ENCODE data around the gene FXR1.
A peak's percentile ranks its signal among the peaks of the same experiment; 100 is the strongest.
"Not testable (repeated sequence)": the region's sequence is repeated elsewhere in the genome, so short reads cannot be mapped to it uniquely, and the experiment has no call there.

FXR1 gene

DNA sequence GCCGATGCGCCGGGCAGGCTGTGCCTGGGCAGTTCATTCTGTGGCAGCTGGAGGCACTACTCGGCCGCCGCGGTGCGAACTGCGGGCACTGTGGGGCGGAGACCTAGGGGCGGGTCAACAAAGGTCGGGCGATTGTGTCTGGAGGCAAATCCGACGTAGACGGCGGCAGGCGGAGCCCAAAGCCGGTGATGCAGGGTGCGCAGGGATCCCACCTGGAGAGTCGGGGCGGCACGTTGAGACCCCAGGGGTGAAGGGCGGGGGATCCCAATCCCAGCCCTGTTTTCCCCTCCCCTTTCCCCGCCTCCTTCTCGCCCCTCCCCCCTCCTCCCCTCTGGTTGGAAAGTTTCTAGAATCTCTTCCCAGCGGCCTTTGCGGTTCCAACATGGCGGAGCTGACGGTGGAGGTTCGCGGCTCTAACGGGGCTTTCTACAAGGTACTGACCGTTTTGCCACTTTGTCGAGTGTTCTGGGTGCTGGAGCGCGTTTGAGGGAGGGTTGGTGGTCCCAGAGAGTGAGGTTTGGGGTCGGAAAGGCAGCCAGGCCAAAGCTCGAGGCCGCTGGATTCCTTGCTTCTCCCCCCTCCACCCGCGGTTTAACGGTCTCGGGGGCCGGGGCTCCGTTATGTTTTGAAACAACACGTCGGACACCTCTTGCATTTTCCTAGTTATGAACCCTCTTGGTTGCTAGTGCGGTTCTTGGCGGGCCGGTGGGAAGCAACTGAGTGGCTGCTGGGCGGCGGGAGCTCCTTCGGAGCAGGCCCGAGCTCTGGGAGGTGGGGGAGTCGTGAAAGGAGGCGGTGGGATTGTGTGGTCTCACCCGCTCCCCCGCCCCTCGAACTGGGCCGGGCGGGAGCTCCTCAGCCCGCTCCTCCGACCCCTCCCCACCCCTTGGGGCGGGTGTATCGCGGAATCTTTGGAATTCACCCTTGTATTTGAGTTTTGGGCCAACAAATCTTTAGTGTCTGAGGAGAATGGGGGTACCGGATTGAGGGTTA, at the start of gene FXR1:
FXR1 (plus strand) TSS at position 367 of the 993 bp plus-strand sequence; CDS start at position 383, 16 bp downstream.
- DNase-seq (ENCODE audit: low read depth): peak; percentile 88

DNA sequence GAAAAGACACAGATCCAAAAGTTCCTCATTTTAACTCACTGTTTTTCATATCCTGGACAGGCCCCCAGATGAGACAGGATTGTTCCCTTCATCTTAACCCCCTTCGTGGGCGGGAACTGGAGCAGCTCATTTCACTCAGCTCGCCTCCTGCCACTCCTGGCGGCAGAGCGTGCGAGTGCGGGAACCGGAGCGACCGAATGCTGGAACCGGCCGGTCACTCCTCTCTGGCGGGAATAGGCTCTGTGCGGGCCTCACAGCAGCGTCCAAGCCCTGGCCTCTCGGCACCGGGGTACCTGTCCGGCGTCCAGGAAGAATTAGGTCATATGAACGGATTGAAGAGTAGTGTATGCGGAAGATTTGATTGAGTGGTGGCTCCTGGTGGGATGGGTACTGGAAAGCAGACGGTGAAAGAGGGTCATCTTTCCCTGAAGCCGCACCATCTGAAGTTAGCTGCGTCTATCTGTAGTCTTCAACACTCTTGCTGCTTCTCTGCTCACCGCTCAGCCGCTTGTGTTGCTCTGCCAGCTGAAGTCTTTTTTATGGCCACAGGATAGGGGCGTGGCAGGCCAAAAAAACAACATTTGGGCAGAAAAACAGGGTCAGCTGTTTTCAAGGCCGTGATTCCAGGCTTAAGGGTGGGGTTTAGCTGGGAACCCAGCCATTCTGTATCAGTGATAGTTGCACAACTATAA, 42.3 kb upstream of the FXR1 start:
- no peak for DNase-seq (ENCODE audit: low read depth)

DNA sequence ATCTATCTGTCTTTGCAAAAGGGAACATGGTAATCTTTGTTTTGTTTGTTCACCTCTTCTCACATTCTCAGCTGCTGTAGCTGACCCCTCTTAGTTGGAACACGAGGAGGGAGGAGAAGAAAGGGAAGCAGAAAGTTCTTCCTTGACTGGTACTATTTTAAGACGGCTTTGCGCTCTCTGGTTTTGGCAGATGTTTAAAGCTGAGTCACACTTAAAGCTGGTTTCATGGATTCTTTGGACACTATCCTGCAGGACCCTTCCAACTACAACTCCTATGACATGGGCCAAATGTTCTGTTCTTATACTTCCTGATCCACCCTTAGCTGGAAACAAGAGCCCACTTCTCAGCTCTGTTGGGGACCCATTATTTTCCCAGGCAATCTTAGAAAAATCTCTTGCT, 40.6 kb upstream of the FXR1 start:
- no peak for DNase-seq (ENCODE audit: low read depth)

DNA sequence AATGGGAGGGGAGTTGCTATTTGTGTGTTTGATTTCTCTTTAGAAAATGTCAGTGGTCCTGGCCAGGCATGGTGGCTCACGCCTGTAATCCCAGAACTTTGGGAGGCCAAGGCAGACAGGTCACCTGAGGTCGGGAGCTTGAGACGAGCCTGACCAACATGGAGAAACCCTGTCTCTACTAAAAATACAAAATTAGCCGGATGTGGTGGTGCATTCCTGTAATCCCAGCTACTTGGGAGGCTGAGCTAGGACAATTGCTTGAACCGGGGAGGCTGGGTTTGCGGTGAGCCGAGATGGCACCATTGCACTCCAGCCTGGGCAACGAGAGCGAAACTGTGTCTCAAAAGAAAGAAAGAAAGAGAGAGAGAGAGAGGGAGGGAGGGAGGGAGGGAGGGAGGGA, 40.0 kb upstream of the FXR1 start:
- DNase-seq (ENCODE audit: low read depth): not testable (repeated sequence)

DNA sequence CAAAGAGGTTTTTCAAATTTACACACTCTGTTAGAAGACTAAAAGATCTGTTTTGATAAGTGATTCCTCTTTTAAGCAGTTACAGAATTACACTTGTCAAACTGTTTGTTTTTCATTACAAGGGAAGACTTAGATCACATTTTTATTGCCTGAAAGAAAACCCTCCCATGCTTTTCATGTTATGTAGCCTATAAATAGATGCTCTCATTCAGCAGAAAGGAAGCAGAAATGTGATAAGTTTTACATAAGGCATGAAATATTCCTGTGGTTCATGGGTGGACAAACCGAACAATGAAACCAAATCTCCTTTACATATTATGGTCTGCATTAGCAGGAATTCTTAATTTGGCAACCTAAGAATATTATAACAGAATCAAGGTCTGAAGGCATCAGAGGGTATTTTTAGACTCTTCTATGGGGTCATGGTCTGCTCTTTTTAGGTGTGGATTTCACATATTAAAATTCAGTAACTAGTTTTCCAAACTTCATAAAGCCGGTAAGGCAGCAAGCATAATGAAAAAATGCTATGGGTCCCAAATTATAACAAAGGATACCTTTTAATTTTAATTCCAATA, 37.3 kb upstream of the FXR1 start:
- DNase-seq (ENCODE audit: low read depth): no peak

DNA sequence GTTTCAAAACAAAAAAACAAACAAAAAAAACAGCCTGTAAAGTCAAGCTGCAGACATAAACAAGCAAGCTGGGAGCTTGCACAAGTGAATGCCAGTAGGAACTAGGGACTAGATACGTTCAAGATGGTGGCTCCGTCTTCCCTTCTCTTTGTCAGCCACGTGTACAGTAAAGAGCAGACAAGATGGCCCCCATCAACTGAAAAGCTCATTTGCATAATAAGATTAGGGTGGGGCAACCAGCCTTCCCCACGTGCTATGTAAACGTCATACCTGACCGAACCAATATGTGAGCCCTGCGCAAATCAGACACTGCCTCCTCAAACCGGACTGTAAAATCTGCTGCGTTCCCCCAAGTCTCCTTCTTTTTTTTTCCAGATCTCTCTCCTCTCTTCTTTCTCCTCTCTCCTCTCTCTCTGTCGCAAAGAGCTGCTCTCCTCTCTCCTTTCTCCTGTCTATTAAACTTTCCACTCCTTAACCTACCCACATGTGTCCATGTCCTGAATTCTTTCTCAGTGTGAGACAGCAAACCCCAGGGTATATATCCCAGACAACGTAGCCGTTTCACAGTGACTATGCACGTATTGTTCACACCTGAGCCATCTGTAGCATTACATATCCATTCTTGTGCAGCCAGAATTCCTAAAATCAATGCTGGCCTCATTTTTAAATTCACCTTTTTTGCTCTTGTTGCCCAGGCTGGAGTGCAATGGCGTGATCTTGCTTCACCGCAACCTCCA, 31.2 kb upstream of the FXR1 start:
- no peak for DNase-seq (ENCODE audit: low read depth)

DNA sequence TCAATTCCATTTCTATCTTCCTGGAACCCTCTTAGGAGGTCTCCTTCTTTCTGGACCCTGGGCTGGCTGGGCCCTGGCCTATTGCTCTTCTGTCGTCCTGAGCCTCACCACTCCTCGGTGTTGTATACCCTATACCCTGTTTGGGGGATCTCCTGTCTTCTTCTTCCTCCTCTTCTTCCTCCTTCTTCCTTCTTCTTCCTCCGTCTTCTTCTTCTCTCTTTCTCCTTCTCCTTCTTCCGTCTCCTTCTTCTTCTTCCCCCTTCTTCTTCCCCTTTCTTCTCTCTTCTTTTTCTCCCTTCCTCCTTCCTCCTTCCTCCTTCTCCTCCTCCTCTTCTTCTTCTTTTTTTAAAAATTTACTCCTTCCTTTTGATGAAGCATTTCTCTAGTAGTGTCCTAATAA, 30.4 kb upstream of the FXR1 start:
- no peak for DNase-seq (ENCODE audit: low read depth)

DNA sequence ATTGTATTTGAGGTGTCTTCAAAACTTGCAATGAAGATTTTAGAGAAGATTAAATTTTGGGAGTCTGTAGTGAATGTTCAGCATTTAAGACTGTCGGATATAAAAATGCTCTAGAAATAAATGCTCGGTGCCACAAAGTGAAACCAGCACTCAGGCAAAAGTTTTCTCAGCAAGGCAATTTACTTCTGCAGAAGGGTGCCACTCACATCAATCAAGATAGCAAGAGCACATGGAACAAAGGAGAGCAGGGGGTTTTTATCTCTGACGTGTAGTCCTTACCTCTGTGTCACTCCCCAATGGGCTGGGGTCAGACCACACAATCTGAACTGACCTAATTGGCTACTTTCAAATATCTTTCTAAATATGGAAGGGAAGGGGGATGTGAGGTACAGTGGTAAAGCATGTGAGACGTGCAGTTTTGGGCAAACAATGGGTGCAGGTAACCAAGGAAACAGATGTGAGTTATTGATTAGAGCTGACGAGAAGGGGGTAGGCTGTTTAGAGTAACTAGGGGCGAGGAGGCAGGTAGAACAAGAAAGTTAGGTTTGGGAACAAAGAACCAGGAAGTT, 23.4 kb upstream of the FXR1 start:
- no peak for DNase-seq (ENCODE audit: low read depth)

DNA sequence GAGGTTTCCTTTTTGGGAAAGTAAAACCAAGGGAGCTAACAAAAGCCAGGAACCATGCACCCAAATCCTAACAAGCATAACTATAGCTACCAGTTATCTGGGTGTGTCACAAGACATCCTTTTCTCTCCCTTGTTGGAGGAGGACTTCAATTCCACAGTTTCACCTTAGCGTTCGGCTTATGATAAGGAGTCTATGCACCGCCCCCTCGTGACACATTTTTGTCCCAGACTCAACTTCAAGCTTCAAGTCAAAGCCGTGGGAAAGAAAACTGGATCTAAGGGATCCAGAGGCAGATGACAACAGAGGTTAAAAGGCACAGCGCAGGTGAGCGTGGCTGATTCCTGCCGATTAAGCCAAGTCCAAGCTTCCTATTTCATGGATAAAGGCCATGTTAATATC, 13.9 kb upstream of the FXR1 start:
- no peak for DNase-seq (ENCODE audit: low read depth)

DNA sequence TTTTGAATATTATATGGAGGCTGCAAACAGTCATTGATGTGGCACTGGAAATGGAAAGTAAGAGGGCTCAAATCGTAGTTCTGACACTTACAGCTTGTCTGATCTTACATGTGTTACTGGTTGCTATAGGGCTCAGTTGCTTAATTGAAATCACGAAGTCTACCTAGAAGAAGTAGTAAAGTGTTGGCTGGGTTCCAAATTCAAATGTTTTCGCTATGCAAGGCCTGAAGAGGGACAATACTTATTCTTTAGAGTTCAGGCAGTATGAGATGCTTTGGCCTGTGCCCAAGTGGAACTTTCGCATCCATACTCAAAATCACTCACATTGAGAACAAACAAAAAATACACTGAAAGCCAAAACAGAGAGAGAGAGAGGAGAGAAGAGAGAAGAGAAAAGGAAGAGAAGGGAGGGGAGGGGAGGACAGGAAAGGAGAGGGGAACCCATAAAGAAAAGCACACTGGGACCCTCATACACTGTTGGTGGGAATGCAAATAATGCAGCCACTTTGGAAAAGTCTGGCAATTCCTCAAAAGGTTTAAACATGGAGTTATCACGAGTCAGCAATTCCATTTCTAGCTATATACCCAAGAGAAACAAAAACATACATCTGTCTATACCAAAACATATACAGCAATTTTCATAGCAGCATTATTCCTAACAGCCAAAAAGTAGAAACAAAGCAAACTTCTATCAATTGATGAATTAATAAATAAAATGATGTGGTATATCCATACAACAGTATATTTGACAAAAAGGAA, 2.9 kb upstream of the FXR1 start:
- no peak for DNase-seq (ENCODE audit: low read depth)

DNA sequence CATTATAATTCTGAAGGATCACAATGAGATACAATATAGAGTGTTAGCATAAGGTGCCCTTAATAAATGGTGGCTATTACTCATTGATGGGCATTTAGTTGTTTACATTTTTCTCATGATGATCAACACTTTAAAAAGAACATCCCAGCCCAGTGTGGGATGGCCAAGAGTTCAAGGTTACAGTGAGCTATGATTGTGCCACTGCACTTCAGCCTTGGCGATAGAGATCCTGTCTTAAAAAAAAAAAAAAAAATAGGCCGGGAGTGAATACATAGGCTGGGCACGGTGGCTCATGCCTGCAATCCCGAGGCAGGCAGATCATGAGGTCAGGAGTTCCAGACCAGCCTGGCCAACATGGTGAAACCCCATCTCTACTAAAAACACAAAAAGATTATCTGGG, 1.6 kb upstream of the FXR1 start:
- DNase-seq (ENCODE audit: low read depth): no peak

DNA sequence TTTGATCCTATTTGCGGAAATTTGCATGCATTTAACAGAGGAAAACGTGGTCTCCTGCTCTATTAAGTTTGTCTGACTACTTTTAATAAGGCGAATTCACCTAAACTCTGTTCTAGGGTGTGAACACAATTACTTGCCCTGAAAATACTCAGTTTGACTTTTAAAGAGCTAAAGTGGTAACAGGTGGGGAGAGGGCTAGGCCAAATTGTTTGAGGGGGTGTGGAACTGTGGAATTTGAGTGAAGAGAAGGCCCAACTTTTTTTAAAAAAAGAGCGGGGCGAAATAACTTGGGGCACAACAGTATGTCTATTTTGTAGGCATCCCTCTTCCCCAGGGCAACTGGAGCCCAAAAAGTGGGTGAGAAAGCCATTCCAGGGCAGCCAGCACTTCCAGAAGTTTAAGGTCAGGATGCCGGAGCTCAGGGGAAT, 580 bp upstream of the FXR1 start:
- DNase-seq (ENCODE audit: low read depth): no peak

DNA sequence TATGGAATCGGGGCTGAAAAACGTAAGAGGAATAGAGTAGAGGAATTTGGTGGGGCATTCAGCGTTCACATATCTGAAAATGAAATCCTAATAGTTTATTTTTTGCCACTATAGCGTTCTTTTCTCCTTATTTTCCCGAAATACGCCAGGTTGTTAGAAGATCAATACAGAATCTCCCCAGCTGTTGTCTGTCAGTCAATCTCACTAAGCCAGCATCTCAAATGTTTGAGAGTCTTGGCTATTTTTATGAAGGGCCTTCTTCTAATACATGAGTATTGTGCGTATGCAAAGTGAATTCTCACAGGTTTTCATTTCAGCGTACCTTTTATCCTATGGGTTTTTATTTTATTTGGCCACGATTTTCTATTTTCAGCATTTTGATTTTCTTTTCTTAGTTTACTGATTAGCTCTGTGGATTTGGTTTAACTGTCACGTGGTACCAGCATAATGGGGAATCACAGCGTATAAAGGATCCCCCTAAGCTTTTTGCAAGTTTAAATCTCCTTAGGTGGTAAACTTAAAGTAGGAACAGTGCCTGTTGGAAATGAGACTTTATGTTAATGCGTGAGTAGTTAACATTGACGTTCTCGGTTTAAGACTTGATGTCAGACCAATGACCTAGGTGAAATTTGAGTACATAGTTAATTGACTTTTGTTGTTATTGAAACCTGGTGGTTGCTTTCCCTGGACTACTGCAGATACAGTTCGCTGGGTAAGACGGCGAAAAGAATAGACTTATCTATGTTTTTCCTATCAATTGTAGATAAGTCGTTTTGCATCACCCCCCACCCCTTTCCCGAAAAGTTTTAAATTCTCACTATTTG, 1.3 kb downstream of the FXR1 start:
- DNase-seq (ENCODE audit: low read depth): no peak

DNA sequence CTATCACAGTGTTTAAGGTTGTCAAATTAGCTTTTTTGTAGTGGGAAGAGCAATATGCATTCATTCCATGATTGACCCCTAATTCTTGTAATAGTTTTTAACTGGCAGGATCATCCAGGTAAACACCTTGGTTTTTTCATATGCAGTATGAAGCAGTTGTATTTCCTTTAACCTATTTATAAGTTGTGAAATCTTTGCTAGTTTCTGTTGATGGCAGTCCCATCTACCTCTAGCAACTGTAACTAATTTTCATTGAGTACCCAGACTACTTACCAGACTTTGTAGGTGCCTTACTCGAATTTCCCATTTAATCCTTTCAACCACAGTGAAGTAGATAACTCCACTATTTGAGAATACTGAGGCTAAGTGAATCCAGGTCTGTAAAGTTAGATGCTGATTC, 6.1 kb downstream of the FXR1 start:
- DNase-seq (ENCODE audit: low read depth): no peak

DNA sequence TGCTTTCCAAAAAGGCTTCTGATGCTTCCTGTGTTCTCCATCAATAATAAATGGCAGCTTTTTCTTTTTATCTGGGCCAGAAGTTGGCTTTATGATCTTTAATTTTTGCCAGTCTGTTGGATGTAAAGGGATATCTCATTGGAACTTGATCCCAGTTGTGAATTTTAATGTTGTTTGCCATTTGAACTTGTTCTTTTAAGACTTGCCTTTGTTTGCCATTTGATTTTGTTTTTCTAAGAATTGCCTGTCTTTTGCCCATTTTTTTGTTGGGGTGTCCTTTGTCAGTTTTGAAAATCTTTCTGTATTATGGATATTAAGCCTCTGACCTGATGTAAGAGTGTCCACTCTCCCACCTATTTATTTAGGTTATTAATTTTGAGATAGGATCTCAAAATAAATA, 9.8 kb downstream of the FXR1 start:
- no peak for DNase-seq (ENCODE audit: low read depth)

DNA sequence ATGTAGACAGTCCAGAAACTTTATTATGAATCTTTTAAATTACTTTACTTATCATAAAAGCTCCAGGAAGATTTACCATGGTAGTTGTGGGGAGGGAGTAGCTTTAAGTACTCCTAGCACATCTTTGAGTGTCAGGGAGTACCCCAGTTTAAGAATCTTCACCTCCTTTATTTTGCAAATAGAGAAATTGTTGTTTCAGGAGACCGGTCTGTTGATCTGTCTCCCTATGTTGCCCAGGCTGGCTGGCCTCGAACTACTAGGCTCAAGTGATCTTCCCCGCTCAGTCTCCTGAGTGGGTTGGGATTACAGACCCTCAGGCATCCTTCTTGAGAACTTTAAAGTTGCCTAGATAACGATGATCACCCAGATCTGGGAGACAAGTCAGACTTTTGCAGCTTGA, 11.1 kb downstream of the FXR1 start:
- no peak for DNase-seq (ENCODE audit: low read depth)

DNA sequence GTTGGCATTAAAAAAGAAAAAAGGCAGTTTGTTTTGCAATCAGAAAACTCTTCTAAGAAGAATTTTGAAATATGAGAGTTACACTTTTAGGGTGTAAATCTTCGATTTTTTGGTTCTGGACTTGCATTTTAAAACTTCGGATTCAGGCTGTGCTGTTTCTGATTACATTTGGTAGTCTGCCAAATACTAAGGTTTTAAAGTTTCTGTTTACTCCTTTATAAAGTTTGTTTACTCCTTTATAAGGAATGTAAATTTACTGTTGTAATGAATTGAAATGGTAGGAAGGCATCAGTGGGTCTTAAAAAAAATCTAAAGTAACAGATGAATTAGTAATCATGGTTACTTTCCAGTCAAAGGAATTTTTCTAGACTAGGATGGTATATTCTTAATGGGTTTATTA, 14.1 kb downstream of the FXR1 start:
- no peak for DNase-seq (ENCODE audit: low read depth)

DNA sequence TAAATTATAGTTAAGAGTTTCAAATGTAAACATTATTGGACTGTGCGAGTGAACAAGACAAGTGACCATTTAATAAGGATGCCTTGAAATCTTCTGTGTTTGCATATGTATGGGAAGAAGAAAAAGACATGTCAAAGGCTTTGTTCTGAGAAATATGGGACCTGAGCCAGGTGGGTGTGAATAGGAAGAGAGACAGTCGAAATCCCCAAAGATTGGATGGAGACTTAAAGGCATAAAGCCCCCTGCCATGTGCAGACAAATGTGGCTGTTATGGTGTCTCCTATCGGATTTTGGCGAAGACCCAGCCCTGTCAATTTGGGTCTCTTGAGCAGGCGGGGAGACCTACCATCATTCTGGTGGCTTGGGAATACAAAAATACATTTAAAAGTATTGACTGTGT, 16.9 kb downstream of the FXR1 start:
- DNase-seq (ENCODE audit: low read depth): no peak

DNA sequence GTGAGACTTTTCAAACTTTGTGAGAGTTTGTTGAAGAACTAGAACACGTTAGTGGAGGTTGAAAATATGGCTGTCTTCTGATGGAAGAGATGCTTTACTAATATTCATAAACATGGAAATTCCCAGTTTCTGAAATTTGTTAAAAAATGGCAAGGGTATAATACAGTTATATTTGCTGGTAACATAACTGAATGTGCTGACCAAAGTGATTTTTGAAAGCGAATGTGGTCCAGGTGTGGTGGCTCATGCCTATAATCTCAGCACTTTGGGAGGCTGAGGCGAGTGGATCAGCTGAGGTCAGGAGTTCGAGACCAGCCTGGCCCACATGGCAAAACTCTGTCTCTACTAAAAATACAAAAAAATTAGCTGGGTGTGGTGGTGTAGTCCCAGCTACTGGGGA, 18.1 kb downstream of the FXR1 start:
- DNase-seq (ENCODE audit: low read depth): no peak

DNA sequence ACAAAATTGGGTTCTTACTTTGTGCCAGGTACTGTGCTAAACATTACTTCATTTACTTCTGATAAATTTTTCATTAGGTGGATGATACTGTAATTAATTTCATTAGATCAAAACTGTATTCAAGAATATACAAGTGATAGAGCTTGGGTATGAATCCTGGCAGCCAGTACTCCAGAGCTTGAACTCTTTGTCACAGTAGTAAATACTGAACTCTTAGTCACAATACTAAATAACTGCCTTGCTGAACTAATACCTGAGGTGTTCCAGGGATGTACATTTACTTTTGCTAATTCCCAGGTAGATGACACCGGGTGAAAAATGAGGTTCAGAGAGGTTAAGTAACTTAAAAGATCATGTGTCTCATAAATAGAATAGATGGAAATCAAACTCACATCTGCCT, 20.3 kb downstream of the FXR1 start:
- no peak for DNase-seq (ENCODE audit: low read depth)

Data from stimulated activated CD8-positive, alpha-beta memory T cell treated with anti-CD3 and anti-CD28 coated beads, Interleukin-4, amount 100 ng/mL, for 24 hours (primary cell).